ENCODE data around the gene TRABD2A.
A peak's percentile ranks its signal among the peaks of the same experiment; 100 is the strongest.
"Not testable (repeated sequence)": the region's sequence is repeated elsewhere in the genome, so short reads cannot be mapped to it uniquely, and the experiment has no call there.

TRABD2A gene

DNA sequence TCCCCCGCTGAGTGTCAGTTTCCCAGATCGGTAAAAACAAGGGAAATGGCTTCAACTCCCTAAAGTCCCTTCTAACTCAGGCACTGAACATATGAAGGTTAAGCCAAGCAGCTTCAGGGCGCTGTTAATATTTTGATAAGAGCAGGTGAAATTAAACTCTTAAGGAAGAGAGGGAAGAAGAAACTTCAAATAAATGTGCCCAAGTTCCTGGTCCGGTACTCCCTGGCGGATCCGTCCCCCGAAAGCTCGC, 564 bp downstream of the TRABD2A start:
- DNase-seq (ENCODE audit: insufficient read length, low spot score) (no peak), FAIRE-seq (no peak)
- no peak for TF ChIP-seq POLR2A (IDR thresholded peaks at IDR 0.05; ENCODE audit: low read depth, low read length)

DNA sequence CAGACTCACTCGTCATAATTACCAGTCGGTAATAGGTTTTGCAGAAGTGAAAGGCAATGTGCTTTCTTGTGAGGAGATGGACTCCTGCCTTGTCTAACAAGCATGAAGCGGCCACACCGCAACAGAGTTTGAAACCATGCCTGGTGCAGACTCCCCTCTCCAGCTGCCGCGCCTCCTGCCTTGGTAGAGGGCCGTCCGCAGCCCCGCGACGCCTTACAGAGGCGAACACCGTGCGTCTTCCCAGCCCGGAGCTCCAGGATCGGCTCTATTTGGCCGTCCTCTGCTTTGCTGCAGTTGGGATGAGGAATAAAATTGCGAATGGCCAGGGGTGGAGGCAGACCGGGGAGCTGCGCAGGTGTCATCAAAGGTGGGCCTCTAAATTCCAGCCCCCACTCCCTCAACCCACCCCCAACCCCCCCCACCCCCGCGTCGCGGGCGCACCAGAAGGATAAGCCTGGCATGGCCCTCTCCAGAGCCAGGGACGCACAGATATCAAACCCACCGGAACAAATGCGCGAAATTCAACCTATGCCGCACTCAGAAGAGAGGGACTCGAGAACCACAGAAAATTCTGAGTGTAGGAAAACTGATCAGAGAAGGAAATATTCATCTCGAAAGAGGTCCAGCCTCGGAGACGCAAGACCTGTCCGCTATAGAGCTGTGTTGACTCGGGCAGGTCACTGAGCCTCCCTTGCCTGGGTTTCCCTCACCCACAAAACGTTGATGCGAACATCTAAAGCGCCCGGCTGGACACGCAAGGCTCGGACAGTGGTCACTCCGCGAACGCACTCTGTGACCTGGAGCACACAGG, 1.1 kb downstream of the TRABD2A start:
- FAIRE-seq = no peak
- DNase-seq (ENCODE audit: insufficient read length, low spot score) = no peak
- no peak for TF ChIP-seq POLR2A (IDR thresholded peaks at IDR 0.05; ENCODE audit: low read depth, low read length)

DNA sequence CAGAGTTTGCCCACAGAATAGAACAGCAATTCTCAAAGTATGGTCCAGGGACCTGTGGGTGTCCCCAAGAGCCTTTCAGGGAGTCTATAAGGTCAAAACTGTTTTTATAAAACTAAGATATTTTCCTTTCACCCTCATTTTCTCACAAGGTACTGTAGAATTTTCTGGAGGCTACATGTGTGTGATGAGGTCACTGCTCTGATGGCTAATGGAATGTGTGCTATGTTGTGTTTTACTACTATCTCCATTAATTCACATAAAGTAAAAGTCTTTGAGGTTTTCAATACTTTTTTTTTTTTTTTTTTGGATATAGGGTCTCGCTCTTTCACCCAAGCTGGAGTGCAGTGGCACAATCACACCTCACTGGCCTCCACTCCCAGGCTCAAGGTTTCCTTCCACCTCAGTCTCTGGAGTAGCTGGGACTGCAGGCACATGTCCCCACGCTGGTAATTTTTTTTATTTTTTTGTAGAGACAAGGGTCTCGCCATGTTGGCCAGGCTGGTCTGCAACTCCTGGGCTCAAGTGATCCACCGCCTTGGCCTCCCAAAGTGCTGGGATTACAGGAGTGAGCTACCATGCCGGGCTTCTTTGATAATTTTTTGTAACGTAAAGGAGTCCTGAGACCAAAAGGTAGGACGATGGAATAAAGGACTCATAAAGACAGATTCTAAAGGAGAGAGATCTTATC, 1.8 kb downstream of the TRABD2A start:
- DNase-seq (ENCODE audit: insufficient read length, low spot score) = no peak
- no peak for TF ChIP-seq POLR2A (IDR thresholded peaks at IDR 0.05; ENCODE audit: low read depth, low read length)
- FAIRE-seq = no peak

DNA sequence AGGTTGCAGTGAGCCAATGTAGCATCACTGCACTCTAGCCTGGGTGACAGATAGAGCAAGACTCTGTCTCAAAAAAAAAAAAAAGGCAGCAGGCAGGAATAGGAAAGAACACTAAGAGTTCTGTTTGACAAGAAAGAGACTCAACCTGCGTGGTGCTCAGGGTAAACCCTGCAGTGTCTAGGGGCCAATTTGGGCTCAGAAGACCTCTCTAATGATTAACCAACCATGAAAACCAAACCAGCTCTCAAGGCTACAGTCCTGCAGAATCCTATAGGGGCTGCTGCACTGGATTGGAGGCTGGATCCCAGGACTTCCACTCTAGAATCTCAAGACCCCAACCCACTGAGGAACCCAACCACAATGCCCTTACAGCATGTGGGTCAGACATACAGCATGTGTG, 2.4 kb downstream of the TRABD2A start:
- no peak for TF ChIP-seq POLR2A (IDR thresholded peaks at IDR 0.05; ENCODE audit: low read depth, low read length)
- FAIRE-seq (no peak), DNase-seq (ENCODE audit: insufficient read length, low spot score) (no peak)

DNA sequence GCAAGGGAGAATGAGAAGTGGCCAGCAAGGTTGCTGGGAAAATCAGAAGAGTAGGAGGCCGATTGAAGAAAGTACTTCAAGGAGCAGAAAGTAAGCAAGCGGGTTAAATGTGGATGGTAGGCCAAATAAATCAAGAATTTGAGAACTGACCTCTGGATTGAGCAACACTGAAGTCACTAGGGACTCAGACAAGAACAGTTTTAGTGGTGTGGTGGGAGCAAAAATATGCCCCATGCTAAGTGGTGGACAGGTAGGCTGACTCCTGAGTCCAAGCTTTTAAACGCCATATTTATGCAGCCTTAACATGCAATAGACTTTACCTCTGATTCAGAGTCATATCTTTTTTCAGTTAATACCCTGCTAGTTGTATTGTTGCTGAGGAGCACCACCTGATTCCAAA, 4.5 kb downstream of the TRABD2A start:
- TF ChIP-seq POLR2A (IDR thresholded peaks at IDR 0.05; ENCODE audit: low read depth, low read length) = no peak
- DNase-seq (ENCODE audit: insufficient read length, low spot score) (no peak), FAIRE-seq (no peak)

DNA sequence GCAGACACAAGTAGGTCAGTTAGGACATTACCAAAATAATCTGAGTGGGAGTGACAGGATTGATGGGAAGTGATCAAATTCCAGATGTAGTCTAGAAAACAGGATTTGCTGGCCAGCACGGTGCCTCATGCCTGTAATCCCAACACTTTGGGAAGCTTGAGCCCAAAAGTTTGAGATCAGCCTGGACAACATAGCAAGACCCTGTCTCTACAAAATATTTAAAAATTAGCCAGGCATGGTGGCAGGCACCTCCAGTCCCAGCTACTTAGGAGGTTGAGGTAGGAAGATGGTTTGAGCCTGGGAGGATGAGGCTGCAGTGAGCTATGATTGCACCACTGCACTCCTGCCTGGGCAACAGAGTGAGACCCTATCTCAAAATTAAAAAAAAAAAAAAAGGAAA, 5.3 kb downstream of the TRABD2A start:
- not testable (repeated sequence) for FAIRE-seq; DNase-seq (ENCODE audit: insufficient read length, low spot score)

DNA sequence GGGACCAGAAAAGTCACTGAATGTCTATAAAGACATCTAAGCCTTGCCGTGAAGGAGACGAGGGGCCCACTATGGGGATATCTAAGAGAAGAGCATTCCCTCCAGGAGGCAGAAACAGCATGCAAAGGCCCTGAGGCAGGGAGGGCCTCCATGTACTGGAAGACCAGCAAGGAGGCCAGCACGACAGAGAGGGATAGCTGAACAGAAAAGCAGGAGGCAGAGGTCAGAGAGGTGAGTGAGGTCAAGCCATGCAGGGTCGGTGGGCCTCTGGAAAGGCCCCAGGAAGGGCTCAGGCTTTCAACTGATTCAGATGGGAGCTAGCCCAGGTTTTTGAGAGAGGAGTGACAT, 5.7 kb downstream of the TRABD2A start:
- no peak for TF ChIP-seq POLR2A (IDR thresholded peaks at IDR 0.05; ENCODE audit: low read depth, low read length)
- FAIRE-seq = no peak
- DNase-seq (ENCODE audit: insufficient read length, low spot score) = no peak

DNA sequence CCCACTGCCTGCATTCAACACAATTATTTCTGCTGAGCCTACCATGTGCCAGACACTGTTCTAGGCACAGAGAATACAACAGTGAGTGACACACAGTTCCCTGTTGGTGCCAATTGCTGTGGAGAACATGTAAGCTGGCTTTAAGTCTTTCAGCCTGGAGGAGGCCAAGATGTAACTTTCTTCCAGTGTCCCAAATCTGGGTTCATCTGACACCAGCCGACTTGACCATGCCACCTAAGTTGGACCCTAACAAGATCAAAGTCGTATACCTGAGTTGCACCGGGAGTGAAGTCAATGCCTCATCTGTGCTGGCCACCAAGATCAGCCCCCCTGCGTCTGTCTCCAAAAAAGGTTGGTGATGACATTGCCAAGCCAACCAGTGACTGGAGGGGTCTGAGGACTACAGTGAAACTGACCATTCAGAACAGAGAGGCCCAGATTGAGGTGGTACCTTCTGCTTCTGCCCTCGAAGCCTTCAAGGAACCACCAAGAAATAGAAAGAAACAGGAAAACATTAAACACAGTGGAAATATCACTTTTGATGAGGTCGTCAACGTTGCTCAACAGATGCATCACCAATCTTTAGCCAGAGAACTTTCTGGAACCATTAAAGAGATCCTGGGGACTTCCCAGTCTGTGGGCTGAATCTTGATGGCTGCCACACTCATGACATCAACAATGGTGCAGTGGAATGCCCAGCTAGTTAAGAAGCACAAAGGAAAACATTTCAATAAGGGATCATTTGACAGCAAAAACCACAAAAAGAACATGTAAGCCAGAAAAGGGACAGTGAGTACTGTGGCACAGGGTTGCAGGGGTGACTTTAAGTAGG, 6.3 kb downstream of the TRABD2A start:
- FAIRE-seq = no peak
- DNase-seq (ENCODE audit: insufficient read length, low spot score) = no peak
- no peak for TF ChIP-seq POLR2A (IDR thresholded peaks at IDR 0.05; ENCODE audit: low read depth, low read length)

DNA sequence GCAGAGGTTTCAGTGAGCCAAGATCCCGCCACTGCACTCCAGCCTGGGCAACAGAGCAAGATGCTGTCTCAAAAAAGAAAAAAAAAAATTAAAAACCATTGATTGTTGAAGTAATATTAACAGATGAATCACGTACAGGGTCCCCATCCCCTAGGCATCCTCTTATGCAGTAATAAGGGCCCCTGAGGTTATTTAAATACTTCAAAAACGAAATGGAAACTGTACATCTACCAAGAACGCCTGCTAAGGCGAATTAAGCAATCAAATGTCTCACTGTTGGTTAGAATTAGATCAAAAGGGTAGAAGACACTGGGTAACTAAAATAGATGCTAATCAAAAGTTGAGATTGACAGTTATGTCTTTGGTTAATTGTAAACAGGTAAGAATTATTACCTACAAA, 7.5 kb downstream of the TRABD2A start:
- no peak for FAIRE-seq
- no peak for TF ChIP-seq POLR2A (IDR thresholded peaks at IDR 0.05; ENCODE audit: low read depth, low read length)
- DNase-seq (ENCODE audit: insufficient read length, low spot score) = no peak

DNA sequence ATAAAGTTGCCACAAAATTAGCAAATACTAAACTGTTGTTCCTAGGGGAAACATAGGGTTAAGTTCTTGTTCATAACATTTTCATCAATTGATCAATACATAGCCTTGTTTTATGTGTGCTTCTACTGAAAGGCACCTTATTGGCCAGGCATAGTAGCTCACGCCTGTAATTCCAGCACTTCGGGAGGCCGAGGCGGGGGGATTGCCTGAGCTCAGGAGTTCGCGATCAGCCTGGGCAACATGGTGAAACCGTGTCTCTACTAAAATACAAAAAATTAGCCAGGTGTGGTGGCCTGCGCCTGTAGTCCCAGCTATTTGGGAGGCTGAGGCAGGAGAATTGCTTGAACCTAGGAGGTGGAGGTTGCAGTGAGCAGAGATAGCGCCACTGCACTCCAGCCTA, 8.2 kb downstream of the TRABD2A start:
- not testable (repeated sequence) for FAIRE-seq

DNA sequence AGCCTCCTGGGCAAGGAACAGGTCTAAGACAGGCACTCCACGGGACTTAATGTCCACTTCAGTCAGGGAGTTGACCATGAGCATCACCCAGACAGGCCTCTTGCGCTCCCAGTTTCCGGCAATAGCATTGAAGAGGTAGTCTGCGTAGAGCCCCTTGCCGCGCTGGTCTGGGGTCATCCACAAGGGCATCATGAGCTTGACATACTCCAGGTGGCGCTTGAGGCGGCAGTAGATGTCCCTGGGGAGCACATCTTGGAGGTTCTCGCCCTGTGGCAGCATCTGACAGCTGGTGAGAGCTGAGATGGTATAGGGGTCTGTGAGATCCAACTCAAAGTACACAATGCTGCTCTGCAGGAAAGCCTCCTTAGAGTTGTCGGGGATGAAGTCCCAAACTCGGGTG, 10.6 kb downstream of the TRABD2A start:
- DNase-seq (ENCODE audit: insufficient read length, low spot score) (no peak), FAIRE-seq (no peak)
- TF ChIP-seq POLR2A (IDR thresholded peaks at IDR 0.05; ENCODE audit: low read depth, low read length) = no peak

More for the DNA sequence above, 8.2 kb downstream of the TRABD2A start:
- DNase-seq (ENCODE audit: insufficient read length, low spot score) = not testable (repeated sequence)

DNA sequence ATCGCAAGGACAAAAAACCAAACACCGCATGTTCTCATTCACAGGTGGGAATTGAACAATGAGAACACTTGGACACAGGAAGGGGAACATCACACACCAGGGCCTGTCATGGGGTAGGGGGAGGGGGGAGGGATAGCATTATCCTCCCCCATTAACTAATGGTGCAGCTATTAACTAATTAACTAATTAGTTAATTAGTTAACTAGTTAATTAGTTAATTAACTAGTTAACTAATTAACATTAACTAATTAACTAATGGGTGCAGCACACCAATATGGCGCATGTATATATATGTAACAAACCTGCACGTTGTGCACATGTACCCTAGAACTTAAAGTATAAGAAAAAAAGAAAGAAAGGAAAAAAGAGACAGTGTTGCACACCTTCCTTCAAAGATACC, 12.6 kb downstream of the TRABD2A start:
- not testable (repeated sequence) for FAIRE-seq; DNase-seq (ENCODE audit: insufficient read length, low spot score)

DNA sequence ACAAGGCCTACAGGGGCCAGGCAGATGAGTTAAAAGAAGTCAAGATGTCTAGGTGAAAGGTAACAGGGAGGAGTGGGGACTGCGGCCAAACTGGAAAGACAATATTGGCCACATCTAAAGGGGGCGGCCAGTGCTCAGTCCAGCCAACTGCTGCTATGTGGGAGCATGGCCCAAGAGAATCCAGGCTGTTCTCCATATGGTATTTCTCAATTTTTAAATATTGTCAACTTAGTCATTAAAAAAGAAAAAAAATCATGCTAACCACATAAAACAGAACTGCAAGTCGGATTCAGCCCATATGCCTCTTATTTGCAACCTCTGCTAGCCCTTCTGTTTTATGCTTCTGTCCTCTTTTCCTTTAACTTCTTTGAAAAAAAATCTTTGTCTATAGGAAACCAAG, 14.8 kb downstream of the TRABD2A start:
- DNase-seq (ENCODE audit: insufficient read length, low spot score) = no peak
- no peak for FAIRE-seq
- TF ChIP-seq POLR2A (IDR thresholded peaks at IDR 0.05; ENCODE audit: low read depth, low read length) = no peak

DNA sequence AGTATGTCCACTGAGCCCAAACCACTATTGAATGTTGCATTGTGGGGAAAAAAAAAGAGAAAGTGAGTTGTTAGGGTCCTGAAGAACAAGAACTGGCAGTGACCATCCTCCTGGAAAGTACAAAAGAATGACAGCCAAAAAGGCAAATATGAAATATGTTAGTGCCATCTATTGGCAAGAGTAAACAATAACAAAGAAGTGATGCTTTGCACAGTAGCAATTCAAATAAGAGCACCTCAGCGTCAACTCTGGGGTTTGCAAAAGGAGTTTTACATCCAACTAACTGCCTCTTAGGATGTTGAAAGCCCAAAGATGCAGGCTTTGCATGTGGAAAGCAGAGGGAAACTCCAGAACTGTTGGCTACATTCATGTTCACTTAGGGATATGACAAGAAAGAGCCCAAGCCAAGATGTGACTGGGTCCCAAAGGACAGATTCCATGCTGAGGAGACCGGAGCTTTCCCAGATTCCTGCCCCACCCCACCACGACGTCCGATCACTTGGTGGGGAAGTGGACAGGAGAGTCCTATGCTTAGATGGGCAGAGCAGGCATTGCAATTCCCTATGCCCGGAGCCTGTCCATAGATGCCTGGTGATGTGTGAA, 15.6 kb downstream of the TRABD2A start:
- no peak for TF ChIP-seq POLR2A (IDR thresholded peaks at IDR 0.05; ENCODE audit: low read depth, low read length)
- FAIRE-seq = peak; percentile 58
- no peak for DNase-seq (ENCODE audit: insufficient read length, low spot score)

Measured in H54 (cell line).